Stimulated activated naive B cell treated with anti-CD40 and anti-IgM and Interleukin-4, amounts not matched to agents 10 μg/mL and 1 μg/mL and 100 μg/mL, for 72 hours (primary cell): ENCODE data around the gene FMNL1.
"Not testable (repeated sequence)": the region's sequence is repeated elsewhere in the genome, so short reads cannot be mapped to it uniquely, and the experiment has no call there.

Experiments
- ATAC-seq, 2 donors: fragments of 150-1000 bp; cut with Tn5 transposase; replicated peaks; 2 replicates each; pipeline ENCODE4 v1.10.0; 2021; ENCODE audit warnings: moderate library complexity in 1 of 2
- DNase-seq: peaks from one replicate; pipeline ENCODE4 v3.0.0; 2021
- H3K27ac Mint-ChIP-seq: one replicate; pipeline ENCODE4 v1.8.0; 2022; ENCODE audit warnings: mild to moderate bottlenecking, mixed read lengths
- H3K27me3 Mint-ChIP-seq, 2 donors: one replicate each; pipeline ENCODE4 v1.8.0; 2022; ENCODE audit warnings: mixed read lengths in 2 of 2
- H3K36me3 Mint-ChIP-seq, 2 donors: one replicate each; pipeline ENCODE4 v1.8.0; 2022; ENCODE audit warnings: mixed read lengths in 2 of 2, mild to moderate bottlenecking in 1 of 2
- H3K4me1 Mint-ChIP-seq, 2 donors: one replicate each; pipeline ENCODE4 v1.8.0; 2022; ENCODE audit warnings: mixed read lengths in 2 of 2, mild to moderate bottlenecking in 1 of 2
- H3K4me3 Mint-ChIP-seq, 2 donors: one replicate each; pipeline ENCODE4 v1.8.0; 2022; ENCODE audit warnings: mild to moderate bottlenecking in 2 of 2, mixed read lengths in 2 of 2, moderate library complexity in 1 of 2
- H3K9me3 Mint-ChIP-seq, 2 donors: one replicate each; pipeline ENCODE4 v1.8.0; 2022; ENCODE audit warnings: mixed read lengths in 2 of 2, mild to moderate bottlenecking in 1 of 2

Gene FMNL1

GRCh38 chr17:45248132-45248957 is 26.7 kb downstream of the FMNL1 start:
- peak overlapping the region; percentile 92 to 95 for H3K4me3 Mint-ChIP-seq
- H3K27me3 Mint-ChIP-seq: no peaks in the 10 kb centered on the region
- peaks cover 29 to 73% of the 10 kb centered on the region in 2 donors for H3K4me1 Mint-ChIP-seq

GRCh38 chr17:45251931-45252330 is 30.2 kb downstream of the FMNL1 start:
- Mint-ChIP-seq H3K9me3 (no peaks in the 10 kb centered on the region), H3K27me3 (no peaks in the 10 kb centered on the region), H3K4me3 (no peak overlapping the region), H3K36me3 (peaks cover 10 to 25% of the 10 kb centered on the region in 2 donors), H3K27ac (no peak overlapping the region), H3K4me1 (peaks cover 26 to 67% of the 10 kb centered on the region in 2 donors)
- no peak for DNase-seq
- no peak for ATAC-seq

More at GRCh38 chr17:45248132-45248957, 26.7 kb downstream of the FMNL1 start:
- Mint-ChIP-seq H3K27ac (peak overlapping the region; percentile 94), H3K9me3 (no peaks in the 10 kb centered on the region), H3K36me3 (peaks cover 36 to 46% of the 10 kb centered on the region in 2 donors)
- ATAC-seq: peak; percentile 77
- DNase-seq: peak; percentile 58

DNA sequence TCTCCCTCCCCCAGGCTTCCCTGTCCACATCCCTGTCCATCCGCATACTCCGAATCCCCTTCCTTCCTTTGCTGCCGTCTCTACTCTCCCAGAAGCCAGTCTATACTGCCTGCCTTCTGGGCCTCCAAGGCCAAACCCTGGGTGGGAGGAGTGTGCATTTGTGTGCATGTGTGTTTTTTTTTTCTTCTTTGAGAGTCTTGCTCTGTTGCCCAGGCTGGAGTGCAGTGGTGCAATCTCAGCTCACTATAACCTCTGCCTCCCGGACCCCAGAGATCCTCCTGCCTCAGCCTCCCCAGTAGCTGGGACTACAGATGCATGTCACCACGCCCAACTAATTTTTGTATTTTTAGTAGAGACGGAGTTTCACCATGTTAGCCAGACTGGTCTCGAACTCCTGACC is 31.6 kb downstream of the FMNL1 start:
- peaks cover 31 to 64% of the 10 kb centered on the region in 2 donors for H3K4me1 Mint-ChIP-seq
- not testable (repeated sequence) for H3K4me3 Mint-ChIP-seq

DNA sequence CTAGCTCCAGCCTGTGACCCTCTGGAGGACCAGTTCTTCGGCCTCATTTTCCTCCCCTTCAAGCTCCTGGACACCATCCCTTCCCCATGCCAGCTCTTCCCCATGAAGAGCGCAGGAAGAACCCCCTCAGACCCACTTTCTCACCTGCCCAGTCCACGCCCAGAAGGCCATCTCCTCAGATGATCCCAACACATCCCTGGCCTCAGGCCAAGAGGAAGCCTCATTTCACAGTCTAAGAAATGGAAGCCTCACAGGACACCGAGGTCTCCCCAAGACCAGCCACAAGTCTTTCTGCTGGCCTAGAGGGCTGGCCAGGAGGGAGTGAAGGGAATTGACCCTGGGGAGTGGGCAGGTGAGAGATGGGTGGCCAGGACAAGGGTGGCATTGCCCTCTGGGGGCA is 32.2 kb downstream of the FMNL1 start:
- Mint-ChIP-seq H3K4me1 (peaks cover 29 to 58% of the 10 kb centered on the region in 2 donors), H3K36me3 (peaks cover 7 to 13% of the 10 kb centered on the region in 2 donors), H3K27ac (no peak overlapping the region), H3K9me3 (no peaks in the 10 kb centered on the region), H3K4me3 (no peak overlapping the region), H3K27me3 (no peaks in the 10 kb centered on the region)
- DNase-seq: no peak
- ATAC-seq: no peak

More for the DNA sequence above, 31.6 kb downstream of the FMNL1 start:
- not testable (repeated sequence) for ATAC-seq, H3K9me3 Mint-ChIP-seq, DNase-seq, H3K27me3 Mint-ChIP-seq, H3K27ac Mint-ChIP-seq
- peaks cover 7 to 20% of the 10 kb centered on the region in 2 donors for H3K36me3 Mint-ChIP-seq

DNA sequence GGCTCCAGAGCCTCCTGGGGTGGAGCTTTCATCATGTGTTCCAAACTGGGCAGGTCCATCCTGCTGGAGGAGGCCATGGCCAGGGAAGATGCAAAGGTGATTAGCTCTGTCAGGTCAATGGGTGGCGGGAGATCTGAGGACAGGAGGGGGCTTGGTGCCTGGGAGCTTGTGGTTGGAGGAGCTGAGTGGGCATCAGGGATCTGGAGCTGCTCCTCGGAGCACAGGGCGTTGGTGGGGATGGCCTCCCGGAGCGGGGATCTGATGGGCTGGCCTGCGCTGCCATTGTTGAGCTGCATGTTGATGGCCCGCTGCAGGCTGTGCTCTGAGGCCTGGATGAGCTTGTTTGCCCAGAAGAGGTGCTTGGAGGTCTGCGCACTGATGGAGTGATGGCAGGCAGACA is 33.7 kb downstream of the FMNL1 start:
- H3K27ac Mint-ChIP-seq: peak overlapping the region; percentile 1
- ATAC-seq: no peak
- peaks cover 29 to 51% of the 10 kb centered on the region in 2 donors for H3K4me1 Mint-ChIP-seq
- peaks cover 4 to 9% of the 10 kb centered on the region in 2 donors for H3K36me3 Mint-ChIP-seq
- no peak for DNase-seq
- H3K27me3 Mint-ChIP-seq: no peaks in the 10 kb centered on the region
- no peaks in the 10 kb centered on the region for H3K9me3 Mint-ChIP-seq
- H3K4me3 Mint-ChIP-seq: no peak overlapping the region

DNA sequence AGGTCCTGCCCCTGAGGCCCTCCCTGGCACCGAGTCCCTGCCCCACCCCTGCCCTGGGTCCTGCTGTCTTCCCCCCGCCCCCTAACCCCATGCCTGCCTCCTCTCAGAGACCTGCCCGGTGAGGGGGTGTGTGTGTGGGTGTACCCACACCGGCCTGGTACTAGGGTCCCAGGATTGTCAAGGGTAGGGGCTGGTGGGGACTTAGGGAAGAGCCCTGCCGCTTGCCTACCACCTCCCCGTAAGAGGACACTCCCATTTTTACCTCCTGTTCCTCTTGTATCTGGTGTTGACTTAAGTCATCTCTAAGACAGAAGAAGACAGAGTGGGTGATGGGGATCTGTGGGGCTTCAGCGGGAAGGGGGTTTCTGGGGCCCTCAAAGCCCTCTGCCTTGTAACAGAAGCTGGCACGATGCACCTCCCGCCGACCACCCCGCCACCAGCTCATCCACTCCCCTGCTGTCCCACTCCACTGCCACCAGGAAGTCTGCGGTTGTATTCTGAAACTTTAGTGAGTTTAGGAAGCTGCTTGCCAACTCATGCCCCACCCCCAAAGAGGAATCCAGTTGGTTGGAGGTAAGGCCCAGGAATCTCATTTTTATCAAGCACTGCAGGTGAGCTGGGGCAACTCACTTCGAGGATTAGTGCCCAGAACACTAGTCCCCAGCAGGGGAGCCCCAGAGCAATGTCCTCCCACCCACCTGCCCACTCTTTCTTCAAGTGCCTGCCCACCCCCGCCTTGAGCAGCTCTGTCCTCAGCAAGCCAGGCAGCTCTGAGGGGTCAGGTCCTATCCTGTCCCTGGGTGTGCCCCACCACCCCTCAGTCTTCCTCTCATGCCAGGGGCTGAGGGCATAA is 34.7 kb downstream of the FMNL1 start:
- ATAC-seq (no peak), DNase-seq (no peak)
- H3K27ac Mint-ChIP-seq: no peak overlapping the region
- no peaks in the 10 kb centered on the region for H3K9me3 Mint-ChIP-seq
- H3K4me3 Mint-ChIP-seq: no peak overlapping the region
- no peaks in the 10 kb centered on the region for H3K27me3 Mint-ChIP-seq
- peaks cover 2 to 10% of the 10 kb centered on the region in 2 donors for H3K36me3 Mint-ChIP-seq
- peaks cover 34 to 55% of the 10 kb centered on the region in 2 donors for H3K4me1 Mint-ChIP-seq

DNA sequence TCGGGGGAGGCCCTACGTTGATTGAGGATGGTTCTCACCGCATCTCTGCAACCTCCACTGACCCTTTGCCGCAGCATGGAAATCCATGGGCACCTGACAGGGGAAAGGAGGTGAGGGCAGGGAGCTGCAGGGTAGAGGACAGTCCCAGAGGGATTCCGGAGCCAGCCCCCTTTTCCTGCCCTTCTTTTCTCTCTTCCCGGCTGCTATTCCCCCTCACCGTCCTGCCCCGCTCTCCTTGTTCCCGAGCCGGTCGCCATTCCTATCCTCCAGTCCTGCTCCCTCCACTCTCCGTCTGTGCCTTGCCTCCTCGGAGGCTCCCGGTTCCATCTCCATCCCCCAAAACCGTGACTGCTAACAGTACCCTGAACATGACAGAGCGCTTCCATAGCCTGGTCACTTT is 35.4 kb downstream of the FMNL1 start:
- Mint-ChIP-seq H3K36me3 (peaks cover 5 to 15% of the 10 kb centered on the region in 2 donors), H3K4me1 (peaks cover 36 to 60% of the 10 kb centered on the region in 2 donors), H3K27ac (no peak overlapping the region), H3K27me3 (no peaks in the 10 kb centered on the region), H3K9me3 (no peaks in the 10 kb centered on the region), H3K4me3 (no peak overlapping the region)
- ATAC-seq (no peak), DNase-seq (no peak)

DNA sequence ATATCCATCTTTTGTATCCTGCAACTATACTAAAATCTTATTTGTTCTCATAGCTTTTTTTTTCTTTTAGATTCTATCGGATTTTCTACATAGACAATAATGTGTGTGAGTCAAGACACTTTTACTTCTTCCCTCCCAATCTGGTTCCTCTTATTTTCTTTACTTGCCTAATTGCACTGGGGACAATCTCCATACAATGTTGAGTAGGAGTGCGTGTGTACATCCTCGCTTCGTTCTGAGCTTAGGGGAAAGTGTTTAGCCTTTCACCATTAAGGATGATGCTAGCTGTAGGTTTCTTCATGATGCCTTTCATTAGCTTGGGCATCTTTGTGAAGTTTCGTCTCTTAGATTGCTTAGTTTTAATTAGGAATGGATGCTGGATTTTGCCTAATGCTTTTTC is 37.3 kb downstream of the FMNL1 start:
- ATAC-seq: no peak
- no peaks in the 10 kb centered on the region for H3K9me3 Mint-ChIP-seq
- H3K36me3 Mint-ChIP-seq: peaks cover 11 to 23% of the 10 kb centered on the region in 2 donors
- H3K4me1 Mint-ChIP-seq: peaks cover 37 to 60% of the 10 kb centered on the region in 2 donors
- no peak overlapping the region for H3K4me3 Mint-ChIP-seq
- H3K27me3 Mint-ChIP-seq: no peaks in the 10 kb centered on the region
- DNase-seq: no peak
- peak overlapping the region; percentile 1 for H3K27ac Mint-ChIP-seq

DNA sequence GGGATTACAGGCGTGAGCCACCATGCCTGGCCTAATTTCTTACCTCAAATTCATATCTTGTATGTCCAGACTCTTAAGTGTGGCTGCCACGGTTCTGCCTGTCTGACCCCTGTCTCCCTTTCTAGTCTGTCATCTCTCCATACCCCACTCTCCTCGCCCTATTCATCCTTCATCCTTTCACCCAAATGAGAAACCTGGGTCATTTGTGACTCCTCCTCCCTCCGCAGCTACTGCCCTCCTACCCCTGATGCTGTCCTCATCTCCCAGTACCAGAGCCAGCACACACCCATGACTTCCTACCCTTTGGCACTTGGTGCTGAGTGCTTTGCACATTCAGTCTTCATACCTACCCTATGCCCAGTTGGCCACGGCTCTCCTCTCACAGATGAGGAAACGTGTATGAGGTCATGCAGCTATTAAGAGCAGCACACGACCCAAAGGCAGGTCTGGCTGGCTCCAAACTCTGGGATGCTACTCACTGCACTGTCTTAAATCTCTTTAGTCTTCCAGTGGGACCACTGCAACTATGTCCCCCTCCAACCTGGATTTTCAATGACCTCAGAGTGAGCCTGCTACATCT is 38.6 kb downstream of the FMNL1 start:
- Mint-ChIP-seq H3K9me3 (no peaks in the 10 kb centered on the region), H3K4me3 (no peak overlapping the region), H3K27ac (peak overlapping the region; percentile 94), H3K27me3 (no peaks in the 10 kb centered on the region), H3K36me3 (peaks cover 22 to 34% of the 10 kb centered on the region in 2 donors), H3K4me1 (peaks cover 40 to 67% of the 10 kb centered on the region in 2 donors)
- ATAC-seq: no peak
- no peak for DNase-seq

- peak; percentile 66 to 67 for ATAC-seq
- no peaks in the 10 kb centered on the region for H3K27me3 Mint-ChIP-seq
- DNase-seq: peak; percentile 63
- peaks cover 30 to 42% of the 10 kb centered on the region in 2 donors for H3K36me3 Mint-ChIP-seq
- peak within 1 kb of the TSS; percentile 94 for H3K27ac Mint-ChIP-seq
- peak within 1 kb of the TSS; percentile 83 to 85 for H3K4me3 Mint-ChIP-seq
- H3K4me1 Mint-ChIP-seq: peaks cover 43 to 73% of the 10 kb centered on the region in 2 donors
- H3K9me3 Mint-ChIP-seq: no peaks in the 10 kb centered on the region
These were observed 40.2 kb downstream of the FMNL1 start, which contains the start of gene SPATA32 for GRCh38 chr17:45261577-45262515. Gene SPATA32 (minus strand): TSS chr17:45262094. CDS start chr17:45262016, 78 bp downstream.

- H3K36me3 Mint-ChIP-seq: peaks cover 38 to 51% of the 10 kb centered on the region in 2 donors
- H3K4me1 Mint-ChIP-seq: peaks cover 46 to 73% of the 10 kb centered on the region in 2 donors
- ATAC-seq: peak; percentile 5 to 6
These were observed 41.1 kb downstream of the FMNL1 start for GRCh38 chr17:45262516-45263476.

GRCh38 chr17:45263477-45263860 is 41.8 kb downstream of the FMNL1 start:
- no peak for DNase-seq
- peak overlapping the region; percentile 83 to 85 for H3K4me3 Mint-ChIP-seq
- H3K4me1 Mint-ChIP-seq: peaks cover 46 to 74% of the 10 kb centered on the region in 2 donors
- H3K9me3 Mint-ChIP-seq: no peaks in the 10 kb centered on the region
- ATAC-seq: peak; percentile 1 to 2
- no peaks in the 10 kb centered on the region for H3K27me3 Mint-ChIP-seq
- H3K36me3 Mint-ChIP-seq: peaks cover 43 to 56% of the 10 kb centered on the region in 2 donors
- H3K27ac Mint-ChIP-seq: peak overlapping the region; percentile 90

More at GRCh38 chr17:45262516-45263476, 41.1 kb downstream of the FMNL1 start:
- no peaks in the 10 kb centered on the region for H3K27me3 Mint-ChIP-seq
- peak overlapping the region; percentile 83 to 85 for H3K4me3 Mint-ChIP-seq
- peak overlapping the region; percentile 94 for H3K27ac Mint-ChIP-seq
- no peaks in the 10 kb centered on the region for H3K9me3 Mint-ChIP-seq
- DNase-seq: no peak
